ENCODE data around the gene EFNA5.

Gene EFNA5

GRCh38 chr5:107610798-107611197 is 59.9 kb downstream of the EFNA5 start:
- no peak for DNase-seq (ENCODE audit: low spot score)
- TF ChIP-seq CTCF (IDR thresholded peaks at IDR 0.05; ENCODE audit: extremely low read depth, insufficient read depth, missing control alignments): no peak

GRCh38 chr5:107607671-107608345 is 62.9 kb downstream of the EFNA5 start:
- TF ChIP-seq CTCF (IDR thresholded peaks at IDR 0.05; ENCODE audit: extremely low read depth, insufficient read depth, missing control alignments): no peak
- in situ Hi-C loops (cut with MboI; ENCODE audit: low pct_unique_long_range_greater_than_20kb, low sequenced_read_pairs, unreplicated experiment): no loop called here
- DNase-seq (ENCODE audit: low spot score): no peak

More at GRCh38 chr5:107610798-107611197, 59.9 kb downstream of the EFNA5 start:
- in situ Hi-C loops (cut with MboI; ENCODE audit: low pct_unique_long_range_greater_than_20kb, low sequenced_read_pairs, unreplicated experiment): no loop called here

DNA sequence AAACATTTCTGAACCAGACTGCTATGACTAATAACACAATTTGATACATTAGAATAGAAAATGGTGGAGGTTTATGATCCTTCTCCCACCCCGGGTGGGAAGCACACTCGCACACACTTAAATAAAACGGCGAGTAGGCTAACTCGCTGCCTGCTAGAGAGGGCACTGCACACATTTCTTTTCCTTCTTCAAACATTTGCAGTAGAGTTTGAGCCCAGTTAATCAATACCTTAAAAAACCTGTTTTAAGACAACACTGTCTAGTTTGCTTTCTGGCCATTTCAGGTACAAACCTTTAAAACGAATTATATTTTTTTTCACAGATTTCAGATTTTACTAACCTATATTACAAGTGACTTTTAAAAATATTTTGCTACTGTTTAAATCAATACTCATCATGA is 63.5 kb downstream of the EFNA5 start:
- no peak for DNase-seq (ENCODE audit: low spot score)
- in situ Hi-C loops (cut with MboI; ENCODE audit: low pct_unique_long_range_greater_than_20kb, low sequenced_read_pairs, unreplicated experiment): no loop called here
- no peak for TF ChIP-seq CTCF (IDR thresholded peaks at IDR 0.05; ENCODE audit: extremely low read depth, insufficient read depth, missing control alignments)

DNA sequence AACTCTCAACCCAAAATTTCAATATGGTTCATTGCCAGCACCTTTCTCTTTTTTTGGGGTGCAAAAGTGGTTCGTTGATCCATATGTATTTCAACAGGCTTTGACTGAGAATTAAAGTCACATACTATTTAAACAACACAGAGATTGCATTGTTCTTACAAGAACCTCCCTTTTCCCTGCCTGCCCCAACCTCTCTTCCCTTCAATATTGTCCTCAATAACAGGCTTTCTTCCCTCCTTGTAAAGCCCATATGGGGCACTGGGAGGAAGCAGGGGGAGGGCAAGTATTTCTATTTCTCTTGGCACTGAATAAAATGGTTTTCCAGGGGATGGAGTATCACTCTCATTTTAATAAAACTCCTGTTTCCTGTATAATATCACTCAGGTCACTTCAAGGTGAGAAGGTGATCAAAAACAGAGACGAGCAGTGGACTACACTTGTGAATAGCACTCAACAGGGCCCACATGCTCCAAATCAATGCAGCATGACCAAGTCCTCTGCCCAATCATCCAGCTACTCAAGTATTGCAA is 65.1 kb downstream of the EFNA5 start:
- no peak for TF ChIP-seq CTCF (IDR thresholded peaks at IDR 0.05; ENCODE audit: extremely low read depth, insufficient read depth, missing control alignments)
- in situ Hi-C loops (cut with MboI; ENCODE audit: low pct_unique_long_range_greater_than_20kb, low sequenced_read_pairs, unreplicated experiment): no loop called here
- DNase-seq (ENCODE audit: low spot score): no peak

- DNase-seq (ENCODE audit: low spot score): no peak
- TF ChIP-seq CTCF (IDR thresholded peaks at IDR 0.05; ENCODE audit: extremely low read depth, insufficient read depth, missing control alignments): no peak
- in situ Hi-C loops (cut with MboI; ENCODE audit: low pct_unique_long_range_greater_than_20kb, low sequenced_read_pairs, unreplicated experiment): no loop called here
Measured at GRCh38 chr5:107604990-107605389, 65.7 kb downstream of the EFNA5 start.

DNA sequence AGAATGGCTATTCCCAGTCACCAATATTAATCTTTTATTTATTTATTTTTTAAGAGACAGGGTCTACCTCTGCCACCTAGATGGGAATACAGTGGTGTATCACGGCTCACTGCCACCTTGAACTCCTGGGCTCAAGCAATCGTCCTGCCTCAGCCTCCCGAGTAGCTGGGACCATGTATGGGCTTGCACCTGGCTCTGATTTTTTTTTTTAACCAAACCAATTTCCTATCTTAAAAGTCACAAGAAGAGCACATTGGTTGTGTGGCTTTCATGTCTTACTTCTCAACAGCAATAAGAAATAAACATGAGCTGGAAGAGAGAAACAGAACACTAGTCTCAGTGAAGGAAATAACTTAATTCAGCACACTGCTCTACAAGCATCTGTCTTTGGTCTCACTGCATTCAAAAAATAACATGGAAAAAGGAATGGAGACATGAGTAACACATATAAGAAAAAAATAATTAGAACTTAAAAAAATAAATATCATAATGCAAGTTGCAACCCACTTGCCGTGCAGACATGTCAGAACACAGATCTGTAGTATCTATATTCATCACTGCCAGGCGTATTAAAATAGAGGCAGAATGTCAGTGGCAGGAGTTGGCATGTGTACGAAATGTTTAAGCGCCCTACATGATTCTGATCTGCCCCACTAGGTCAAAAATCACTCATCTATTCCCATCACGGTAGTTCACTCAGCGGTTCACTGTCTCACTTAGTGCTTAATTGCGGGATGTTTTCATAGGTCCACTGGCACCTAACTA is 66.4 kb downstream of the EFNA5 start:
- no peak for DNase-seq (ENCODE audit: low spot score)
- no peak for TF ChIP-seq CTCF (IDR thresholded peaks at IDR 0.05; ENCODE audit: extremely low read depth, insufficient read depth, missing control alignments)
- in situ Hi-C loops (cut with MboI; ENCODE audit: low pct_unique_long_range_greater_than_20kb, low sequenced_read_pairs, unreplicated experiment): no loop called here
